Osteocyte (in vitro differentiated cells): ENCODE data around the gene TAS1R1. TPM values are rescaled to one million over a fixed set of nuclear protein-coding genes. Genes with fewer than 3 reads are reported as not detected.

Experiments
- DNase-seq: peaks from one replicate; pipeline ENCODE4 v3.0.0; 2021; ENCODE audit warnings: mixed read lengths; ENCODE audit not compliant: unreplicated experiment; ENCODE audit errors: extremely low spot score
- H3K27ac Mint-ChIP-seq: one replicate; pipeline ENCODE4 v1.8.0; 2021; ENCODE audit warnings: mild to moderate bottlenecking, mixed read lengths; ENCODE audit not compliant: unreplicated experiment
- H3K27me3 Mint-ChIP-seq: one replicate; pipeline ENCODE4 v1.8.0; 2021; ENCODE audit warnings: mixed read lengths; ENCODE audit not compliant: unreplicated experiment
- H3K36me3 Mint-ChIP-seq: one replicate; pipeline ENCODE4 v1.8.0; 2021; ENCODE audit warnings: mixed read lengths; ENCODE audit not compliant: unreplicated experiment
- H3K4me1 Mint-ChIP-seq: one replicate; pipeline ENCODE4 v1.8.0; 2021; ENCODE audit warnings: mixed read lengths; ENCODE audit not compliant: unreplicated experiment
- H3K4me3 Mint-ChIP-seq: one replicate; pipeline ENCODE4 v1.8.0; 2021; ENCODE audit warnings: mild to moderate bottlenecking, moderate library complexity, mixed read lengths; ENCODE audit not compliant: unreplicated experiment
- H3K9me3 Mint-ChIP-seq: one replicate; pipeline ENCODE4 v1.8.0; 2021; ENCODE audit warnings: mixed read lengths; ENCODE audit not compliant: unreplicated experiment
- CTCF ChIP-seq: fragments of 200-600 bp; sonication (generic); IDR thresholded peaks from 2 replicates; pipeline ENCODE4 v1.5.0; 2021; ENCODE audit warnings: antibody characterized with exemption, mild to moderate bottlenecking, moderate library complexity
- total RNA-seq: library from RNA; stranded (reverse); gene quantifications from 2 replicates; pipeline ENCODE4 v1.2.1, GENCODE V29; 2021

TAS1R1 gene
- total RNA-seq, 1 donor from 2014 or later, result not detected

GRCh38 chr1:6625584-6626149 lies 70.6 kb downstream of the TAS1R1 start:
- Mint-ChIP-seq H3K27me3 (no peaks in the 10 kb centered on the region), H3K36me3 (peaks cover 28% of the 10 kb centered on the region), H3K27ac (peak overlapping the region; percentile 88), H3K9me3 (no peaks in the 10 kb centered on the region), H3K4me3 (peak overlapping the region; percentile 84), H3K4me1 (peaks cover 20% of the 10 kb centered on the region)
- TF ChIP-seq CTCF, result no peak
- DNase-seq, result no peak

DNA sequence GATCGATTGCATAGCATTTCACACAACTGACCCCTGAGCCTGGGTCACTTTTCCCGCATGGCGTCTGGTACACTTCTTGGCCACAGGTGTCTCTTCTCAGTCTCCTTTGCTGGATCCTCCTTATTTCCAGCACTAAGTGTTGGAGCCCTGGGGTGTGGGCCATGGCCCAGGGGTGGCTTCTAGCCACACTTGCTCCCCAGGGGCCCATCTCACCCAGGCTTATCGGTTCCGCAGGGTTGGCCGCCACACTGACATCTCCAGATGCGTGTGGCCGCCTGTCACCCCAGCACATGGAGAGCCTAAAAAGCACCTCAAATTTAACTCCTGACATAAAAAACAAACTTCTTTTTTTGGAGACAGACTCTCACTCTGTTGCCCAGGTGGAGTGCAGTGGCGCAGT lies 71.9 kb downstream of the TAS1R1 start:
- no peak for TF ChIP-seq CTCF
- peak overlapping the region; percentile 2 for H3K27ac Mint-ChIP-seq
- peaks cover 20% of the 10 kb centered on the region for H3K4me1 Mint-ChIP-seq
- H3K9me3 Mint-ChIP-seq, result no peaks in the 10 kb centered on the region
- H3K27me3 Mint-ChIP-seq, result no peaks in the 10 kb centered on the region
- H3K4me3 Mint-ChIP-seq, result peak overlapping the region; percentile 84
- H3K36me3 Mint-ChIP-seq, result peaks cover 24% of the 10 kb centered on the region
- DNase-seq, result no peak

GRCh38 chr1:6627841-6628545 lies 72.9 kb downstream of the TAS1R1 start:
- Mint-ChIP-seq H3K4me1 (peaks cover 20% of the 10 kb centered on the region), H3K4me3 (peak overlapping the region; percentile 45), H3K27me3 (no peaks in the 10 kb centered on the region), H3K27ac (peak overlapping the region; percentile 34), H3K36me3 (peaks cover 25% of the 10 kb centered on the region), H3K9me3 (no peaks in the 10 kb centered on the region)
- no peak for DNase-seq
- TF ChIP-seq CTCF, result no peak

DNA sequence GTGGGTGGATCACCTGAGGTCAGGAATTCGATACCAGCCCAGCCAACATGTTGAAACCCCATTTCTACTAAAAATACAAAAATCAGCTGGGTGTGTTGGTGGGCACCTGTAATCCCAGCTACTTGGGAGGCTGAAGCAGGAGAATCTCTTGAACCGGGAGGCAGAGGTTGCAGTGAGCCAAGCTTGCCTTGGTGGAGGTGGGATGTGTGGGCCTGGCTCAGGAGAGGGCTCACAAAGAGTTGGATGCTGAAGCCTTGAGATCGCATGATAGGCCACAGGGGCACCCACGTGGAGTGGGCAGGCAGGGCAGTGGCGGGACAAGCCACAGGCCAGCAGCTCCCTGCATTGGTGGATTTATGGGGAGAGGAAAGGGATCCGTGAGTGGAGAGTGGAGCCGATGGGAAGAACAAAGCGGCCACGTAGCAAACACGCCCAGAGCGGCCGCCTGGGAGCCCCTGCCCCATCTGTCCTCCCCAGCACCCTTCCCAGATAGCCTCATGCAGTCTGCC lies 73.9 kb downstream of the TAS1R1 start:
- H3K9me3 Mint-ChIP-seq, result no peaks in the 10 kb centered on the region
- H3K4me1 Mint-ChIP-seq, result peaks cover 20% of the 10 kb centered on the region
- no peak for TF ChIP-seq CTCF
- H3K36me3 Mint-ChIP-seq, result peaks cover 33% of the 10 kb centered on the region
- DNase-seq, result no peak
- H3K27ac Mint-ChIP-seq, result no peak overlapping the region
- no peak overlapping the region for H3K4me3 Mint-ChIP-seq
- H3K27me3 Mint-ChIP-seq, result no peaks in the 10 kb centered on the region

Other genes starting within 250 kb of the TAS1R1 start
- 21.6 and 21.8 TPM in 2 replicates for gene ACOT7, start 161.5 kb upstream of the TAS1R1 start, total RNA-seq
- not detected in 2 replicates for gene HES2, start 135.4 kb upstream of the TAS1R1 start, total RNA-seq
- gene ESPN, start 130.5 kb upstream of the TAS1R1 start, total RNA-seq, result 0.31 TPM in 1 of 2 replicates, not detected in the other
- gene TNFRSF25, start 89.1 kb upstream of the TAS1R1 start, total RNA-seq, result 26.4 and 27.9 TPM in 2 replicates
- 33.0 and 34.9 TPM in 2 replicates for gene PLEKHG5, start 63.6 kb upstream of the TAS1R1 start, total RNA-seq
- 33.5 and 36.3 TPM in 2 replicates for gene NOL9, start 794 bp upstream of the TAS1R1 start, total RNA-seq
- 28.8 and 29.1 TPM in 2 replicates for gene ZBTB48, start 24.7 kb downstream of the TAS1R1 start, total RNA-seq
- 27.3 and 27.5 TPM in 2 replicates for gene KLHL21, start 47.6 kb downstream of the TAS1R1 start, total RNA-seq
- gene PHF13, start 58.4 kb downstream of the TAS1R1 start, total RNA-seq, result 24.0 and 28.9 TPM in 2 replicates
- 16.5 and 18.7 TPM in 2 replicates for gene THAP3, start 69.6 kb downstream of the TAS1R1 start, total RNA-seq
- 52.9 and 58.7 TPM in 2 replicates for gene DNAJC11, start 146.5 kb downstream of the TAS1R1 start, total RNA-seq
- 68.1 and 81.6 TPM in 2 replicates for gene CAMTA1, start 230.1 kb downstream of the TAS1R1 start, total RNA-seq